Gastrocnemius medialis (tissue), 4 donors: ENCODE data around the gene NDUFS4.

ENCODE experiments used
- CTCF ChIP-seq, 5 experiments: fragments of 450-650 bp in 3 of 5; fragments of 200-600 bp in 2 of 5; sonication (generic) in 2 of 5; IDR thresholded peaks in 4 of 5; conservative IDR thresholded peaks in 1 of 5; 1 replicate in 4 of 5; 2 replicates in 1 of 5; pipeline ENCODE4 v1.5.1; 2016 to 2019; ENCODE audit warnings: antibody characterized with exemption in 5 of 5, mild to moderate bottlenecking in 3 of 5, moderate library complexity in 3 of 5
- POLR2A ChIP-seq, 2 donors: fragments of 450-650 bp; IDR thresholded peaks; one replicate each; pipeline ENCODE4 v1.6.1; 2017; ENCODE audit warnings: antibody characterized with exemption in 2 of 2, mild to moderate bottlenecking in 2 of 2, moderate library complexity in 2 of 2

DNA sequence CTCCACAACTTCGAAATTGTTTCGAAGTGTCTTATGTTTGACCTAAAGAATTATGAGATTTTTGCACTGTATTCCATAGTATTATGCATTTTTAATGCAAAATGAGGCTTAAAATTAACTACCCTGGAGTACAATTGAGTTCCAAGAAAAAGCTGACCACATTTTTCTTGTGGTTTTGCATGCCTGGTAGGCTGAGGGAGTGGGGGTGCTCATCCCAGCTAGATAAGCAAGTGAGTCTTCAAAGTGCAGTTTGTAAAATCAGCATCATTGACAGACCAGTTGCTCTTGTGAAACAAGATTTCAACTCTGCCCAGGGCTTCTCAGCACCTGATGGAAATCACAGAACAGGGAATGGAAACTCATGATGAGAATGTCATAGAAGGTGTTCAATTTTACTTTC lies 17.0 kb upstream of the NDUFS4 start:
- TF ChIP-seq POLR2A (IDR thresholded peaks at IDR 0.05) (no peak), CTCF (IDR thresholded peaks at IDR 0.05 in 4 of 5, conservative IDR thresholded peaks at IDR 0.05 in 1 of 5) (no peak)
